Measurements from ENCODE around the gene PRDM9.
"Not testable (repeated sequence)": the region's sequence is repeated elsewhere in the genome, so short reads cannot be mapped to it uniquely, and the experiment has no call there.

PRDM9 gene

DNA sequence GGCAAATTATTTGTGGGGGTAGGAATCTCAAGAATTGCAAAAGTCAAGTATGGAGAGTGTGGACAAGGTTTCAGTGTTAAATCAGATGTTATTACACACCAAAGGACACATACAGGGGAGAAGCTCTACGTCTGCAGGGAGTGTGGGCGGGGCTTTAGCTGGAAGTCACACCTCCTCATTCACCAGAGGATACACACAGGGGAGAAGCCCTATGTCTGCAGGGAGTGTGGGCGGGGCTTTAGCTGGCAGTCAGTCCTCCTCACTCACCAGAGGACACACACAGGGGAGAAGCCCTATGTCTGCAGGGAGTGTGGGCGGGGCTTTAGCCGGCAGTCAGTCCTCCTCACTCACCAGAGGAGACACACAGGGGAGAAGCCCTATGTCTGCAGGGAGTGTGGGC lies 19.2 kb downstream of the PRDM9 start:
- H3K27me3 ChIP-seq (ENCODE audit: control insufficient read depth in 1 of 2, insufficient read depth in 2 of 2, low read length in 2 of 2); H3K9ac ChIP-seq (ENCODE audit: low read length in 2 of 2); H3K4me1 ChIP-seq (ENCODE audit: control insufficient read depth, insufficient read depth, low read length); H3K4me3 ChIP-seq (ENCODE audit: low read length in 2 of 2); H3K36me3 ChIP-seq (ENCODE audit: control insufficient read depth in 2 of 2, insufficient read depth in 2 of 2, low read length in 2 of 2); H3K27ac ChIP-seq (ENCODE audit: low read length); H3K9me3 ChIP-seq (ENCODE audit: control insufficient read depth in 2 of 2, low read length in 2 of 2): not testable (repeated sequence)

DNA sequence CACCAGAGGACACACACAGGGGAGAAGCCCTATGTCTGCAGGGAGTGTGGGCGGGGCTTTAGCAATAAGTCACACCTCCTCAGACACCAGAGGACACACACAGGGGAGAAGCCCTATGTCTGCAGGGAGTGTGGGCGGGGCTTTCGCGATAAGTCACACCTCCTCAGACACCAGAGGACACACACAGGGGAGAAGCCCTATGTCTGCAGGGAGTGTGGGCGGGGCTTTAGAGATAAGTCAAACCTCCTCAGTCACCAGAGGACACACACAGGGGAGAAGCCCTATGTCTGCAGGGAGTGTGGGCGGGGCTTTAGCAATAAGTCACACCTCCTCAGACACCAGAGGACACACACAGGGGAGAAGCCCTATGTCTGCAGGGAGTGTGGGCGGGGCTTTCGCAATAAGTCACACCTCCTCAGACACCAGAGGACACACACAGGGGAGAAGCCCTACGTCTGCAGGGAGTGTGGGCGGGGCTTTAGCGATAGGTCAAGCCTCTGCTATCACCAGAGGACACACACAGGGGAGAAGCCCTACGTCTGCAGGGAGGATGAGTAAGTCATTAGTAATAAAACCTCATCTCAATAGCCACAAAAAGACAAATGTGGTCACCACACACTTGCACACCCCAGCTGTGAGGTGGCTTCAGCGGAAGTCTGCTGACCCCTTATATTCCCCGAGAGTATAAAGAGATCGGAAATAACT lies 20.0 kb downstream of the PRDM9 start:
- not testable (repeated sequence) for H3K27ac ChIP-seq (ENCODE audit: low read length); H3K4me3 ChIP-seq (ENCODE audit: low read length in 2 of 2); H3K9ac ChIP-seq (ENCODE audit: low read length in 2 of 2); H3K9me3 ChIP-seq (ENCODE audit: control insufficient read depth in 2 of 2, low read length in 2 of 2); H3K36me3 ChIP-seq (ENCODE audit: control insufficient read depth in 2 of 2, insufficient read depth in 2 of 2, low read length in 2 of 2); H3K27me3 ChIP-seq (ENCODE audit: control insufficient read depth in 1 of 2, insufficient read depth in 2 of 2, low read length in 2 of 2); H3K4me1 ChIP-seq (ENCODE audit: control insufficient read depth, insufficient read depth, low read length)

DNA sequence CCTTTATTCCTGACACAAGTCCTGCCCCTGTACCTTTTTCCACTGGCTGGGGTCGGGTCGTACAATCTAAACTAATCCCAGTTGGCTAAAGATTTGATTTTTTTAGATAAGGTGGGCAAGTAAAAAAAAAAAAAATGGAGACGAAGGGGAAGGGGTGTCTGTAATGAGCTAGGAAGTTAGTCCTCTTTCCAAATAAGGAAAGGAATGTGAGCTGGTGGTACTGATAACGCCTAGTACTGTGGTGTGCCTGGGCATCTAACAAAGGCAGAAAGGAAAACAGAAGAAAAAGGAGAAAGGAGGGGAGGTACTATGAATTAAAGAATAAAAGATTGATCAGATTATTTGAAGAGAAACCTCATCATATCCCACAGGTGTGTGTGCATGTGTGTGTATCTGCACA lies 21.3 kb downstream of the PRDM9 start:
- Histone ChIP-seq H3K9ac (ENCODE audit: low read length in 2 of 2) (no peak overlapping the region), H3K4me1 (ENCODE audit: control insufficient read depth, insufficient read depth, low read length) (no peaks in the 10 kb centered on the region), H3K4me3 (ENCODE audit: low read length in 2 of 2) (no peak overlapping the region), H3K9me3 (ENCODE audit: control insufficient read depth in 2 of 2, low read length in 2 of 2) (no peaks in the 10 kb centered on the region), H3K27ac (ENCODE audit: low read length) (no peak overlapping the region), H3K27me3 (ENCODE audit: control insufficient read depth in 1 of 2, insufficient read depth in 2 of 2, low read length in 2 of 2) (no peaks in the 10 kb centered on the region), H3K36me3 (ENCODE audit: control insufficient read depth in 2 of 2, insufficient read depth in 2 of 2, low read length in 2 of 2) (no peaks in the 10 kb centered on the region)

DNA sequence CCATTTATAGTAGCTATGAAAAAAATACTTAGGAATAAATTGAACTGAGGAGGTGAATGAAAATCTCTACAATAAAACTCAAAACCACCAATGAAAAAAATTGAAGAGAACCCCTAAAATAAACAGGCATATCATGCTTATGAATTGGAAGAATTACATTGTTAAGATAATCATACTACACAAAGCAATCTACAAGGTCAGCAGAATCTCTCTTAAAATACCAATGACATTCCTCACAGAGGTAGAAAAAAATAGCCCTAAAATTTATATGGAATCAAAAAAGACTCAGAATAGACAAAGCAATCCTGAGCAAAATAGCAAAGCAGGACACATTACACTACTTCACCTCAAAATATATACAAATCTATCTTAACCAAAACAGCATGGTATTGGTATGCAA lies 23.2 kb downstream of the PRDM9 start:
- Histone ChIP-seq H3K27ac (ENCODE audit: low read length) (no peak overlapping the region), H3K4me3 (ENCODE audit: low read length in 2 of 2) (no peak overlapping the region), H3K4me1 (ENCODE audit: control insufficient read depth, insufficient read depth, low read length) (no peaks in the 10 kb centered on the region), H3K27me3 (ENCODE audit: control insufficient read depth in 1 of 2, insufficient read depth in 2 of 2, low read length in 2 of 2) (no peaks in the 10 kb centered on the region), H3K9me3 (ENCODE audit: control insufficient read depth in 2 of 2, low read length in 2 of 2) (no peaks in the 10 kb centered on the region), H3K9ac (ENCODE audit: low read length in 2 of 2) (no peak overlapping the region), H3K36me3 (ENCODE audit: control insufficient read depth in 2 of 2, insufficient read depth in 2 of 2, low read length in 2 of 2) (no peaks in the 10 kb centered on the region)

DNA sequence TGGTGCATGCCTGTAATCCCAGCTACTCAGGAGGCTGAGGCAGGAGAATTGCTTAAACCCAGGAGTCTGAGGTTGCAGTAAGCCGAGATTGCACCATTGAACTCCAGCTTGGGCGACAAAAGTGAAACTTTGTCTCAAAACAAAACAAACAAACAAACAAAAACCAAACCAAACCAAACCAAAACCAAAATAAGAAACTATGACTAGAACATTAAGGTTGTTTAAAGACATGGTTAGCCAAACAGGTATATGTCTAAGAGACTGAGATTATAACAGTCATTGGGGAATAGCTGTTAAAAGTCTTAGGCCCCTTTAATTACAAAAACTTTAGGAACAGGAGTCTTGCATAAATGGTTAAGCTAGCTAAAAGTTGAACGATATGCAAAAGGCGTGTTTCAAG lies 63.6 kb downstream of the PRDM9 start:
- no peaks in the 10 kb centered on the region for H3K36me3 ChIP-seq (ENCODE audit: control insufficient read depth in 2 of 2, insufficient read depth in 2 of 2, low read length in 2 of 2)

More for the DNA sequence above, 63.6 kb downstream of the PRDM9 start:
- Histone ChIP-seq H3K4me1 (ENCODE audit: control insufficient read depth, insufficient read depth, low read length) (no peaks in the 10 kb centered on the region), H3K4me3 (ENCODE audit: low read length in 2 of 2) (no peak overlapping the region), H3K9me3 (ENCODE audit: control insufficient read depth in 2 of 2, low read length in 2 of 2) (no peaks in the 10 kb centered on the region), H3K27me3 (ENCODE audit: control insufficient read depth in 1 of 2, insufficient read depth in 2 of 2, low read length in 2 of 2) (no peaks in the 10 kb centered on the region), H3K9ac (ENCODE audit: low read length in 2 of 2) (no peak overlapping the region), H3K27ac (ENCODE audit: low read length) (no peak overlapping the region)

Measured in stomach smooth muscle (tissue), 2 donors.